Neural progenitor cell (in vitro differentiated cells): ENCODE results near the gene CROCC2. TPM values are rescaled to one million over a fixed set of nuclear protein-coding genes. Genes with fewer than 3 reads are reported as not detected.

Experiments
- DNase-seq: peaks from one replicate; pipeline ENCODE4 v3.0.0-alpha.2; 2016; ENCODE audit warnings: low spot score
- H2AFZ ChIP-seq: fragments of 200-600 bp; sonication (generic); replicated peaks from 2 replicates; pipeline ENCODE4 v1.6.1; 2016; ENCODE audit warnings: antibody characterized with exemption
- H3F3A ChIP-seq: fragments of 200-600 bp; sonication (generic); 2 replicates; pipeline ENCODE4 v1.6.1; 2016; ENCODE audit warnings: antibody characterized with exemption, low read depth
- H3K27ac ChIP-seq: fragments of 200-600 bp; sonication (generic); 2 replicates; pipeline ENCODE4 v1.5.1; 2016; ENCODE audit warnings: mild to moderate bottlenecking
- H3K27me3 ChIP-seq: fragments of 200-600 bp; sonication (generic); 2 replicates; pipeline ENCODE4 v1.6.1; 2016; ENCODE audit warnings: mild to moderate bottlenecking, moderate library complexity
- H3K36me3 ChIP-seq: fragments of 200-600 bp; sonication (generic); 2 replicates; pipeline ENCODE4 v1.5.1; 2016
- H3K4me1 ChIP-seq: fragments of 200-600 bp; sonication (generic); 2 replicates; pipeline ENCODE4 v1.6.1; 2016; ENCODE audit warnings: mixed run types
- H3K4me2 ChIP-seq: fragments of 200-600 bp; sonication (generic); 2 replicates; pipeline ENCODE4 v1.6.1; 2016
- H3K4me3 ChIP-seq: fragments of 200-600 bp; sonication (generic); 2 replicates; pipeline ENCODE4 v1.5.1; 2016
- H3K79me2 ChIP-seq: fragments of 200-600 bp; sonication (generic); 2 replicates; pipeline ENCODE4 v1.6.1; 2016; ENCODE audit warnings: low read depth
- H3K9ac ChIP-seq: fragments of 200-600 bp; sonication (generic); 2 replicates; pipeline ENCODE4 v1.6.1; 2016
- H3K9me3 ChIP-seq: fragments of 200-600 bp; sonication (generic); 2 replicates; pipeline ENCODE4 v1.5.1; 2016; ENCODE audit warnings: low read depth
- H4K20me1 ChIP-seq: fragments of 200-600 bp; sonication (generic); 2 replicates; pipeline ENCODE4 v1.6.1; 2016; ENCODE audit warnings: low read depth
- H3K27ac Mint-ChIP-seq: 3 replicates; pipeline ENCODE4 v1.8.0; 2021; ENCODE audit warnings: mixed read lengths
- H3K27me3 Mint-ChIP-seq: 2 replicates; pipeline ENCODE4 v1.8.0; 2022; ENCODE audit warnings: low read depth, mild to moderate bottlenecking, inconsistent platforms, moderate library complexity, mixed read lengths; ENCODE audit not compliant: insufficient read depth
- H3K36me3 Mint-ChIP-seq: 3 replicates; pipeline ENCODE4 v1.8.0; 2021; ENCODE audit warnings: mixed read lengths
- H3K4me1 Mint-ChIP-seq: 3 replicates; pipeline ENCODE4 v1.8.0; 2021; ENCODE audit warnings: mixed read lengths
- H3K4me3 Mint-ChIP-seq: 3 replicates; pipeline ENCODE4 v1.8.0; 2021; ENCODE audit warnings: mild to moderate bottlenecking, moderate library complexity, mixed read lengths
- H3K9me3 Mint-ChIP-seq: 3 replicates; pipeline ENCODE4 v1.8.0; 2020; ENCODE audit warnings: mixed read lengths
- EZH2 ChIP-seq: fragments of 200-600 bp; sonication (generic); IDR thresholded peaks from 2 replicates; pipeline ENCODE4 v1.6.1; 2017; ENCODE audit warnings: antibody characterized with exemption, mild to moderate bottlenecking, moderate library complexity
- EZH2phosphoT487 ChIP-seq: fragments of 200-600 bp; sonication (generic); IDR thresholded peaks from 2 replicates; pipeline ENCODE4 v1.6.1; 2017; ENCODE audit warnings: antibody characterized with exemption
- total RNA-seq: library from RNA; depleted of rRNA; stranded (reverse); fragments of >200 nt; gene quantifications from 2 replicates; pipeline ENCODE4 v1.2.3, GENCODE V29; 2015; ENCODE audit warnings: low replicate concordance
- TF ChIP-seq, protein P1 (sequence below): fragments of 200-600 bp; sonication (generic); IDR thresholded peaks from 2 replicates; pipeline ENCODE4 v1.5.1; 2017; ENCODE audit warnings: antibody characterized with exemption, mild to moderate bottlenecking

CROCC2 gene
- total RNA-seq, 1 donor from 2014 or later: not detected

DNA sequence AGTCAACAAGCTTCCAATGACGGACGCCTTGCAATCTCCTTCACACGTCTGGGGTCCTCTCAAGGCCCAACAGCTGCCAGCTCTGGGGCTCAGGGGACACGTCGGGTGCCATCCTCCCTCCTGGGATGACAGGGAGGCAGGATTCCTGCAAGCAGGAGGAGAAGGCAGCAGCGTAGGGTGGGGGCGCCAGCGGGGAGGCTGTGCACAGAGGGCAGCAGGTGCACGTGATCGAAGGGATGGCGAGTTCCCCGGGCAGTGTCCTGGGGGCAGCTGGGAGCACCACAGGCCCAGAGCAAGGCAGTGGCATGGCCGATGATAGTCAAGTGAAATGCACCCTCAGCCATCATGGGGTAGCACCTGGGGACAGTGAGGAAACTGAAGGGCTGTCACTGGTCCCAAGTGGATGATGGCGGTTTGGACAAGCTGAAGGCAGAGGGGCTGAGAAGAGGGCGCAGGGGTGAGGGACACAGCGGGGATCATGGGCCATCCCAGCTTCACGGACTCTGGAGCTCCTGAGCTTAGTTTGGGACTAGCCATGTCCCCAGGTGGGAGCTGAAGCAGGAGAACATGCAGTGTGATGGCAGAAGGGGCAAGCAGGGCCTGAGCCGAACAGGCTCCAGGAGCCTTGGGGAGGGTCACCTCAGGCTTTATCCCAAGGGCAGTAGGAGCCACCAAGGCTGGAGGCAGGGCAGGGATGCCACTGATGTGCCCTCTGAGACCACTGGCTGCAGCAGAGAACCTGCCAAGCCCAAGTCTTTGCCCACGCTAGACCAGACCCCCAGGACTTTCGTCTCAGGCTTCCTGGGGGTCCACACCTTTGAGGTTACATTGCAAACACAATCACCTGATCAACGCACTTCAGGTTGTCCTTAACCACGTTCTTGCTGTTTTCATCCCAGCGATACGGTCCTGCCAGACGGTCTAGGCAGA is 76.0 kb downstream of the CROCC2 start:
- Histone ChIP-seq H3K4me1 (no peaks in the 10 kb centered on the region), H2AFZ (no peak overlapping the region), H3K9me3 (no peaks in the 10 kb centered on the region), H3K79me2 (no peaks in the 10 kb centered on the region), H3K4me3 (no peak overlapping the region), H3K36me3 (no peaks in the 10 kb centered on the region), H3K27ac (no peak overlapping the region), H4K20me1 (peaks cover 4% of the 10 kb centered on the region), H3K27me3 (peaks cover 30% of the 10 kb centered on the region), H3K4me2 (no peak overlapping the region), H3K9ac (no peak overlapping the region), H3F3A (no peaks in the 10 kb centered on the region)
- Mint-ChIP-seq H3K27me3 (peaks cover 19% of the 10 kb centered on the region), H3K27ac (no peak overlapping the region), H3K4me1 (no peaks in the 10 kb centered on the region), H3K4me3 (no peak overlapping the region), H3K9me3 (no peaks in the 10 kb centered on the region), H3K36me3 (no peaks in the 10 kb centered on the region)
- TF ChIP-seq EZH2 (no peak), EZH2phosphoT487 (no peak)
- TF ChIP-seq, protein P1, sequence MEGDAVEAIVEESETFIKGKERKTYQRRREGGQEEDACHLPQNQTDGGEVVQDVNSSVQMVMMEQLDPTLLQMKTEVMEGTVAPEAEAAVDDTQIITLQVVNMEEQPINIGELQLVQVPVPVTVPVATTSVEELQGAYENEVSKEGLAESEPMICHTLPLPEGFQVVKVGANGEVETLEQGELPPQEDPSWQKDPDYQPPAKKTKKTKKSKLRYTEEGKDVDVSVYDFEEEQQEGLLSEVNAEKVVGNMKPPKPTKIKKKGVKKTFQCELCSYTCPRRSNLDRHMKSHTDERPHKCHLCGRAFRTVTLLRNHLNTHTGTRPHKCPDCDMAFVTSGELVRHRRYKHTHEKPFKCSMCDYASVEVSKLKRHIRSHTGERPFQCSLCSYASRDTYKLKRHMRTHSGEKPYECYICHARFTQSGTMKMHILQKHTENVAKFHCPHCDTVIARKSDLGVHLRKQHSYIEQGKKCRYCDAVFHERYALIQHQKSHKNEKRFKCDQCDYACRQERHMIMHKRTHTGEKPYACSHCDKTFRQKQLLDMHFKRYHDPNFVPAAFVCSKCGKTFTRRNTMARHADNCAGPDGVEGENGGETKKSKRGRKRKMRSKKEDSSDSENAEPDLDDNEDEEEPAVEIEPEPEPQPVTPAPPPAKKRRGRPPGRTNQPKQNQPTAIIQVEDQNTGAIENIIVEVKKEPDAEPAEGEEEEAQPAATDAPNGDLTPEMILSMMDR: no peak
- no peak for DNase-seq

DNA sequence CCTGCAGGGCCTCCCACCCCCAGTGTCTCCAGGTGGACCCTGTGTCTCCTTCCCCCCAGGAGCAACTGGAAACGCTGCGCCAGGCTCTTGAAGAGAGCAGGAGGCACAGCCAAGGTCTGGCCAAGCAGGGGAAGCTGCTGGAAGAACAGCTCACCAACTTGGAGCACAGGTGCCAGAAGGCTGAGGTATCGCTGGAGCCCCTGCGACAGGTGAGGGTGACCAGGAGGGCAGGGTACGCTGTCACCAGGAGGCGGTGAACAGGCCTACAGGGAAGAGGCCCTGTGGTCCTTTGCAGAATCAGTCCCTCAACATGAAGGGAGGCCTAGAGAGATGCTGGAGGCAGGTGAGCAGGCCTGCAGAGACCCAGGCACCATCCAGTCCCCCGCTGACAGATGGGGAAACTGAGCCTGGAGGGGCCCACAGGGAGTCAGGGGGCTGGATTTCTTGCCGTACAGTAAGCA is 76.7 kb downstream of the CROCC2 start:
- Histone ChIP-seq H3K27ac (no peak overlapping the region), H3K36me3 (no peaks in the 10 kb centered on the region), H3K9ac (no peak overlapping the region), H3K27me3 (peaks cover 30% of the 10 kb centered on the region), H3K9me3 (no peaks in the 10 kb centered on the region), H3K4me1 (no peaks in the 10 kb centered on the region), H3K4me2 (no peak overlapping the region), H2AFZ (no peak overlapping the region), H3K79me2 (no peaks in the 10 kb centered on the region), H3F3A (no peaks in the 10 kb centered on the region), H3K4me3 (no peak overlapping the region), H4K20me1 (peaks cover 4% of the 10 kb centered on the region)
- no peak overlapping the region for H3K27ac Mint-ChIP-seq
- no peak overlapping the region for H3K4me3 Mint-ChIP-seq
- H3K9me3 Mint-ChIP-seq: no peaks in the 10 kb centered on the region
- TF ChIP-seq, protein P1: no peak
- TF ChIP-seq EZH2 (no peak), EZH2phosphoT487 (no peak)
- peaks cover 19% of the 10 kb centered on the region for H3K27me3 Mint-ChIP-seq
- no peaks in the 10 kb centered on the region for H3K36me3 Mint-ChIP-seq
- DNase-seq: no peak
- peaks cover under 1% of the 10 kb centered on the region for H3K4me1 Mint-ChIP-seq

DNA sequence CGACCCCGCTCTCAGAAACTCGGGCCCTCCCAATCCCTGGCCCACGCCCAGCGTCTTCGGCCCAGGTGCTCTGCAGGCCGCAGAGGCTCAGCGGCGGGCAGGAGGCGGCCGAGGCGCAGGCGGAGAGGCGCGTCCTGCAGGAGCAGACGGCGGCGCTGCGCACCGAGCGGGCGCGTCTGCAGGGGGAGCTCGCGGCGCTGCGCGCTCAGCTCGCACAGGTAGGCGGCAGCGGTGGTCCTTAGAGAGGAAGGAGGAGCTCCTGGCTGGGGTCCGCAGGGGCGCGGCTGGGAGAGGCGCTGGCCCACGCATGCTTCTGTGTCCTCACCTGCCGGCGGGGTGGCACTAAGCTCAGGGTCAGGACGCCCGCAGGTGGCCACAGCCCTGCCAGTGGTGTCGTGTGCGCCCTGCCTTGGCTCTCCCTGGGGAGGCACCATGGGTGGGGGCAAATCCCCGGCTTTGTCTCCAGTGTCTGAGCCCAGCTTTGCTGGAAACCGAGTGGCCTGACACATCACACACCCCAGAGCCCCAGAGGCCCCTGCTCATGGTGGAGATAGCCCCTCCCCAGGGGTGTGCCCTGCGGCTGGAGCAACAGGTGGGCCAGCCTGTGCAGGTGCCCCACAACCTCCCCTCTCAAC is 77.3 kb downstream of the CROCC2 start:
- Histone ChIP-seq H3K27me3 (peaks cover 30% of the 10 kb centered on the region), H3K79me2 (no peaks in the 10 kb centered on the region), H3K36me3 (no peaks in the 10 kb centered on the region), H3K4me2 (peak overlapping the region; percentile 58), H3K9ac (no peak overlapping the region), H3F3A (no peaks in the 10 kb centered on the region), H3K4me1 (no peaks in the 10 kb centered on the region), H3K9me3 (no peaks in the 10 kb centered on the region), H4K20me1 (peaks cover 4% of the 10 kb centered on the region), H3K4me3 (no peak overlapping the region), H2AFZ (no peak overlapping the region), H3K27ac (no peak overlapping the region)
- Mint-ChIP-seq H3K27me3 (peaks cover 22% of the 10 kb centered on the region), H3K4me3 (peak overlapping the region; percentile 21), H3K36me3 (no peaks in the 10 kb centered on the region), H3K27ac (no peak overlapping the region), H3K9me3 (no peaks in the 10 kb centered on the region), H3K4me1 (peaks cover 3% of the 10 kb centered on the region)
- TF ChIP-seq, protein P1: peak; percentile 84
- TF ChIP-seq EZH2: peak; percentile 52
- TF ChIP-seq EZH2phosphoT487: no peak
- peak; percentile 92 for DNase-seq
